AG08395 (cell line): ENCODE results near the gene TNRC6C.
"Not testable (repeated sequence)": the region's sequence is repeated elsewhere in the genome, so short reads cannot be mapped to it uniquely, and the experiment has no call there.

Source experiments
- DNase-seq: peaks from one replicate; pipeline ENCODE4 v3.0.0; 2012; ENCODE audit warnings: mixed read lengths, low spot score

TNRC6C gene

DNA sequence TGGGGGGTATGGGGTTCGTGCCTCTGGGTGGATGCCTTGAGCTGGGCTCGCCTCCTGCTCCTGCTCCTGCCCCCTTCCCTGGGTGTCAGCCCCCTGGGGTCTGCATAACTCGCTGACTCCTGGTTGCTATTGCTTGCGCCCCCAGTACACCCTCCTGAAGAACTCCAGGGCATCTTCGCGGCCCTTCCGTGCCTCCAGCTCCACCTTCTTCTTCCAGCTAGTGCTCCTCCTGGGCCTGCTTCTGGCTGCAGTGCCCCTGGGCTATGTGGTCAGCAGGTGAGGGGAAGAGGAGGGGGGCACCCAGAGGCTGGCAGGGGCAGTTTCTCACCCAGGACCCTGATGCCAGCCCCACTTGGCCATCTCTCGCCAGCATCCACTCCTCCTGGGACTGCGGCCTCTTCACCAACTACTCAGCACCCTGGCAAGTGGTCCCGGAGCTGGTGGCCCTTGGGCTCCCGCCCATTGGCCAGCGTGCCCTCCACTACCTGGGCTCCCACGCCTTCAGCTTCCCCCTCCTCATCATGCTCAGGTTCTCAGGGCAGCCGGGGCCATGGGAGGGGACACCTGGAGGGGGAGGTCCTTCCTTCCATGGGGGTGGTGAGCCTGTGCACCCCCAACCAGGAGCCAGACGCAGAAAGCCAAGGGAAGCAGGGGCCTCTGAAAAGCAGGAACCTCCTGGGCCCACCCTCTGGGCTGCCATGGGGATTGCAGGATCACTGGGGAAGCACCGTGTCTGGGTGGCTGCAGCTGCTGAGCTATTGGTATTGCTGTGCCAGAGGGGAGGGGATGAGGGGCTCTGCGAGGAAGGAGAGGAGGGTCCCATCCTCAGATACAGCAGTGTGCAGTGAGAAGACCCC, 179.9 kb downstream of the TNRC6C start:
- no peak for DNase-seq

DNA sequence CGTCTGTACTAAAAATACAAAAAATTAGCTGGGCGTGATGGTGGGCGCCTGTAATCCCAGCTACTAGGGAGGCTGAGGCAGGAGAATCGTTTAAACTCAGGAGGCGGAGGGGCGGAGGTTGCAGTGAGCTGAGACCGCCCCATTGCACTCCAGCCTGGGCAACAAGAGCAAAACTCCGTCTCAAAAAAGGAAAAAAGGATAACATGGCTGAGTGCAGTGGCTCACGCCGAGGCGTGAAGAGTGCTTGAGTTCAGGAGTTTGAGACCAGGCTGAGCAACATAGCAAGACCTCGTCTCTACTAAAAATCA, 181.3 kb downstream of the TNRC6C start:
- not testable (repeated sequence) for DNase-seq

GRCh38 chr17:78140169-78141051, 181.9 kb downstream of the TNRC6C start:
- DNase-seq, result peak; percentile 72

- DNase-seq, result no peak
Measured at GRCh38 chr17:78141437-78142118, 183.1 kb downstream of the TNRC6C start.

DNA sequence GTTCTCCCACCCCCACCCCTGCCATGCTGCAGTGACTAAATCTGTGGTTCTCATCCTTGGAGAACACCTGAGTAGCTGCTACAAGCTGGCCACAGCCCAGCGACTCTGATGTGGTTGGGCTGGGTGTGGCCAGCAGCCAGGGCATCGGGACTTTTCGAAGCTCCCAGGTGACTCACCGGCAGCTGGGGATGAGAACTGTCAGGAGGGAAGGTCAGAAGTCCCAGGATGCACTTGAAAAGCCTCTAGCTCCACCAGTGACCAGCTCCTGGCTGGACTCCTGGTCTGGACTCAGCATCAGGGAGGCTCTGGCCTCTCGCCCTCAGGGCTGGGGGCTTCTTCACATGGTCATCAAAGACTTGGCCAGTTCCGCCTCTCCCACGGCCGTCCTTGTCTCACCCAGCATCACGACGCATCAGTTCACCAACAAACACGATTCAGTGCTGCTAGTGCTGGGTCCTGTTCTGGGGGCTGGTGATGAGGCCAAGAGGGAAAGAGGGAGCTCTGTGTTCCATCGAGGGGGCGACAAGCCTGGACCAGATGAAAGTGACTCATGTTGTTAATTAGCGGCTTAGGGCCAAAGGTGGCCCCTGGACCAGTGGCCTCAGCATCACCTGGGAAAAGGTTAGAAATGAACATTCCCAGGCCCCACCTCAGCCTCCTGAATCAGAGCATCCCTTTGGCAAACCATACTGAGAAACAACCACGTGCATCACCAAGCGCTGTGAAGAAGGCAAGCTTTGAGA, 183.8 kb downstream of the TNRC6C start:
- no peak for DNase-seq

- DNase-seq, result no peak
Measured at GRCh38 chr17:78143214-78144146, 185.0 kb downstream of the TNRC6C start.

- peak; percentile 55 for DNase-seq
Measured at GRCh38 chr17:78144147-78144719, 185.7 kb downstream of the TNRC6C start.

DNA sequence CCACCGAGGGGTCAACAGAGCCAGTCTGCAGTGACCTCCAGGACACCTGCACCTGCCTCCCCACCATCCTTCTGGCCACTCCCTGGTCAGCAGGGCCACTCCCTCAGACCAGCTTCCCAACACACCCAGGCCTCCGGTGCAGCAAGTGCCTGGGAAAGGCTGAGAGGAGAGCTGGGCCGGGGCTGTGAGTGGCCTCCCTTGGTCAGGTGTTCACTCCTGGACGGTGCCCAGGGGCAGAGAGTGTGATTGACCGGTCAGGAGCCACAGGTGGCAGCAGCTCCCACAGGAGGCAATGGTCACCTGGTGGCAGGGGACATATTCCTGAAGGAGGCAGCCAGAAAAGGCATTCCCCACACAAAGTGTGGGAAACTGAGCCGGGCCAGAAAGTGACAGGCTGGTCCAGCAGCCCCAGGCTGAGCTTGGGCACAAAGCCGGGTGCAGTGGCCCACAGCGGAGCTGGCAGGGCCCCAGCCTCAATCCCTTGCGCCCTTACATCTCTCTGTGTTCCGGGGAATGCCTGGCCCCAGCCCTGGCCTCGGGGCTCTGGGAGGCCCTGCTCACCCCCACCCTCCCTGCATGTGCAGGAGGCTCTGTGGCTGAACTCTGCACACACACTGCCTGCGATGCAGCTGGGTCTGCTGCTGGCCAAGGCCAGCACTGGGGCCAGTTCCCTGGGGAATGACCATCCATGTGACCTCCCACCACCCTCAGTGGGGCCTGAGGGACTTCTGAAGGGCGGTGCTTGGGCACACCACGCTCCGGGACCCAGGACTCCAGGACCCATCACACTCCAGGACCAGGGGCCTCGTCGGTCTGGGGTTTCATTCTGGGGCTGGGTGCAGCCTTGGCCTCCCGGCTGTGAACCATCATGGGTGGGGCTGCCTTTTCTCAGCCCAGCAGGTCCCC, 186.5 kb downstream of the TNRC6C start:
- no peak for DNase-seq

GRCh38 chr17:78146471-78146869, 188.0 kb downstream of the TNRC6C start:
- DNase-seq, result no peak

GRCh38 chr17:78146881-78147280, 188.4 kb downstream of the TNRC6C start:
- no peak for DNase-seq

- no peak for DNase-seq
Measured at GRCh38 chr17:78147315-78147998, 189.0 kb downstream of the TNRC6C start.

GRCh38 chr17:78148286-78149016, 189.9 kb downstream of the TNRC6C start:
- DNase-seq, result no peak

GRCh38 chr17:78151514-78152008, 193.1 kb downstream of the TNRC6C start:
- peak; percentile 75 for DNase-seq

DNA sequence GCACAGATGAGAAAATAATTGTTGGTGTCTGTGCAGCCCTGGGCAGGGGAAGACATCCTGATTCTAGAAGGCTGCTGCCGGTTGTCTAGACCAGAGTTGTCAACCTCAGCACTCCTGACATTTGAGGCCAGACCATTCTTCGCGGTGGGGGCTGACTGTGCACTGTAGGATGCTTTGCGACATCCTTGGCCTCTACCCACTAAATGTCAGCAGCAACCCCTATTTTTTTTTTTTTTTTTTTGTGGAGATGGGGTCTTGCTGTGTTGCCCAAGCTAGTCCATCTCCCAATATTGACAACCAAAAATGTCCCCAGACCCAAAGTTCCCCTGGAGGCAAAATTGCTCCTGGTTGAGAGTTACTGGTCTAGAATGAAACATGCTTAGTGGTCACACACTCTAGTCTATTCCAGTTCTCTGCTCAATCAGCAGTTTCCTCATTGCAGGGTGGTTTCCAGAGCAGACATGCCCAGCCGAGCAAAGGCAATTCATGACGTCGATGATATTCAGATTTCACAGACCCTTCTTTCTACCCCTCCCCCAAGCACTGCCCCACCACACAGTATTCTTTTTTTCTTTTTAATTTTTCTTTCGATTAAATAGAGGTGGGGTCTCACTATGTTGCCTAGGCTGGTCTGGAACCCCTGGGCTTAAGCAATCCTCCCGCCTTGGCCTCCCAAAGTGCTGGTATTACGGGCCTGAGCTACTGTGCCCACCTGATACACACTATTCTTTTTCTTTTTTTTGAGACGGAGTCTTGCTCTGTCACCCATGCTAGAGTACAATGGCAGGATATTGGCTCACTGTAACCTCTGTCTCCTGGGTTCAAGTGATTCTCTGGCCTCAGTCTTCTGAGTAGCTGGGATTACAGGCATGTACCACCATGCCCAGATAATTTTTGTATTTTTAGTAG, 196.7 kb downstream of the TNRC6C start:
- DNase-seq, result no peak
